ENCODE data around the gene CREB1. TPM values are rescaled to one million over a fixed set of nuclear protein-coding genes. Genes with fewer than 3 reads are reported as not detected.

Gene CREB1
- total RNA-seq, 1 donor from 2014 or later, result 60.2 TPM

- no peaks in the 10 kb centered on the region for H3K27me3 ChIP-seq
- ATAC-seq (peak; percentile 73), DNase-seq (no peak)
- no peaks in the 10 kb centered on the region for H3K9me3 ChIP-seq
- H3K4me1 ChIP-seq, result peaks cover 15% of the 10 kb centered on the region
- H3K27ac ChIP-seq, result no peak overlapping the region
- H3K4me3 ChIP-seq, result no peak overlapping the region
- intact Hi-C loops (cut with DNase I), result no loop called here
- no peak for TF ChIP-seq CTCF (IDR thresholded peaks at IDR 0.05)
- no peaks in the 10 kb centered on the region for H3K36me3 ChIP-seq
Observed at GRCh38 chr2:207483477-207483876, 46.3 kb upstream of the CREB1 start.

GRCh38 chr2:207484444-207485391 lies 45.0 kb upstream of the CREB1 start:
- Histone ChIP-seq H3K36me3 (no peaks in the 10 kb centered on the region), H3K9me3 (no peaks in the 10 kb centered on the region), H3K27ac (no peak overlapping the region), H3K4me1 (peaks cover 8% of the 10 kb centered on the region), H3K27me3 (no peaks in the 10 kb centered on the region), H3K4me3 (no peak overlapping the region)
- no peak for DNase-seq
- intact Hi-C loops (cut with DNase I), result no loop called here
- ATAC-seq, result peak; percentile 55
- no peak for TF ChIP-seq CTCF (IDR thresholded peaks at IDR 0.05)

- Histone ChIP-seq H3K4me3 (no peak overlapping the region), H3K4me1 (no peaks in the 10 kb centered on the region), H3K36me3 (no peaks in the 10 kb centered on the region), H3K27ac (no peak overlapping the region), H3K9me3 (no peaks in the 10 kb centered on the region), H3K27me3 (no peaks in the 10 kb centered on the region)
- ATAC-seq (no peak), DNase-seq (no peak)
- intact Hi-C loops (cut with DNase I), result no loop called here
- TF ChIP-seq CTCF (IDR thresholded peaks at IDR 0.05), result no peak
Observed at GRCh38 chr2:207487650-207488311, 42.0 kb upstream of the CREB1 start.

- H3K4me1 ChIP-seq, result no peaks in the 10 kb centered on the region
- H3K4me3 ChIP-seq, result no peak overlapping the region
- no peak overlapping the region for H3K27ac ChIP-seq
- no peak for ATAC-seq
- no peaks in the 10 kb centered on the region for H3K9me3 ChIP-seq
- no peaks in the 10 kb centered on the region for H3K36me3 ChIP-seq
- intact Hi-C loops (cut with DNase I), result no loop called here
- no peak for DNase-seq
- no peaks in the 10 kb centered on the region for H3K27me3 ChIP-seq
- no peak for TF ChIP-seq CTCF (IDR thresholded peaks at IDR 0.05)
Observed at GRCh38 chr2:207489251-207489650, 40.5 kb upstream of the CREB1 start.

- no peak overlapping the region for H3K4me3 ChIP-seq
- ATAC-seq (no peak), DNase-seq (no peak)
- no peaks in the 10 kb centered on the region for H3K9me3 ChIP-seq
- TF ChIP-seq CTCF (IDR thresholded peaks at IDR 0.05), result no peak
- H3K27ac ChIP-seq, result no peak overlapping the region
- no peaks in the 10 kb centered on the region for H3K27me3 ChIP-seq
- H3K36me3 ChIP-seq, result no peaks in the 10 kb centered on the region
- H3K4me1 ChIP-seq, result no peaks in the 10 kb centered on the region
- intact Hi-C loops (cut with DNase I), result no loop called here
Observed at GRCh38 chr2:207490441-207490840, 39.3 kb upstream of the CREB1 start.
